Measurements from ENCODE around the gene CAB39.

The CAB39 gene

DNA sequence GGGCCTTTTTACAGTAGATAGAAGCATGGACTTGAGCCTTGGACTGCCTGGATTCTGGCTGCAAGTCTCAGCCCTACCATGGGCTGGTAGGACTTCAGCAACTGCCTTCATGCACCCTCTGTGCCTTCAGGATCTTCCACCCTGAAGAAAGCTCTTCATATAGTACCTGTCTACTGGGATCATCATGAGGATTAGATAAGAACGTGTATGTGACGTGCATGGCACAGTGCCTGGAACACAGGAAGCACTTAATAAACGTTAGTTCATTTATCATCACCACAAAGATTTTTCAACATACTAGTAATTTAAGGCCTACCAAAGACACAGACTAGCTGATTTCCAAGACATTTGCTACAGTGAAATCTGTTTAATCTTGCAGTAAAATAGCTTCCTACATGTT, 98.9 kb downstream of the CAB39 start:
- in situ Hi-C loops (cut with HindIII; ENCODE audit: low sequenced_read_pairs): no loop called here

DNA sequence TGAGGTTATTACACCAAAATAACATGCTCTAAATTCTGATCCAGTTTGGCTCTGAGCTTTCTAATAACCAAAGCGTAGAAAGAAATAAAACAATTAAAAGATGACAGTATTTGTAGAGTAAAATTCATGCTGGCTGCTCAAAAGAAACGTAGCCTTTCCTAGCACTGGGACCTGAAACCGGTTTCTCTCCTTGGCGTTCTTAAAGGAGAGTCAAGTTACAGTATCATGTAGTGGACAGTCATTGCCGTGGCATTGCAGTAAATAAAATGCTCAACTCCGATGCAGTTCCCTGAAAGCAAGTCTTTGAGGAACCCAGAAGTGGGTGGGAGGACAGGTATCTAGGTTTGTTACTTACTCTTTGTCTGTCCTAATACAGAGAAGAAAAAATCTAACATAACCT, 99.4 kb downstream of the CAB39 start:
- in situ Hi-C loops (cut with HindIII; ENCODE audit: low sequenced_read_pairs): no loop called here

DNA sequence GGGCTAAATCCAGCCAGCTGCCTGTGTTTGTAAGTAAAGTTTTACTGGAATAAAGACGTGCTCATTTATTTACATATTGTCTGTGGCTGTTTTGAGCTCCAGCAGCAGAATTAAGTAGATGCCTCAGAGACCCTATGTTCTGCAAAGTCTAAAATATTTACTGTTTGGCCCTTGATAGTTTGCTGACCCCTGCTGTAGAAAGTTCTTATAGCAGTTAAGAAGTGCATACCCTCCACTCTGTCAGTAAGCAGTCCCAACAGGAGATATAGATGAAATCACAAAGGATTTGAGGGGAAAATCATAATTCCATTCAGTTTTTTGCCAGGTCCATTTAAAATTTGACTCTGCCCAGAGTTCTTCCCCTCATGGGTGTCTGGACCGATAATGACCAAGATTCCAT, 102.0 kb downstream of the CAB39 start:
- in situ Hi-C loops (cut with HindIII; ENCODE audit: low sequenced_read_pairs): no loop called here

DNA sequence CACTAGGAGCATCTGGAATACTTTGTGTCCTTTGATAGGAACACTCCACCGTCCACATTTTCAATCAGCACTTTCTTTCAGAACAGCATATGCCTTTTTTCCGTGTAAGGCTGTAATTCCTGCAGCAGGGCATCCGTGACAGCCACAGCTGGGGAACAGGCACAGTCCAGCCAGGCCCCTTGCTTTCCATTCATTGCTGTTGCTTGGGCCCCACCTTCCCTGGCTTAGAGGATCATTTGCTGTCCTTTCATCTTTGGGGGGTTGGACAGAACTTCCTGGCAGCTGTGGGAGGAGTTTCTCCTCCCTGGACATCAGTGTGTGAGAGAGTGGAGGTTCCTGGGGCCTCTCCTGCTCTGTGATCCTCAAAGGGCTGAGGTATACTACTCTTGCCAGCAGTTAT, 102.4 kb downstream of the CAB39 start:
- in situ Hi-C loops (cut with HindIII; ENCODE audit: low sequenced_read_pairs): no loop called here

DNA sequence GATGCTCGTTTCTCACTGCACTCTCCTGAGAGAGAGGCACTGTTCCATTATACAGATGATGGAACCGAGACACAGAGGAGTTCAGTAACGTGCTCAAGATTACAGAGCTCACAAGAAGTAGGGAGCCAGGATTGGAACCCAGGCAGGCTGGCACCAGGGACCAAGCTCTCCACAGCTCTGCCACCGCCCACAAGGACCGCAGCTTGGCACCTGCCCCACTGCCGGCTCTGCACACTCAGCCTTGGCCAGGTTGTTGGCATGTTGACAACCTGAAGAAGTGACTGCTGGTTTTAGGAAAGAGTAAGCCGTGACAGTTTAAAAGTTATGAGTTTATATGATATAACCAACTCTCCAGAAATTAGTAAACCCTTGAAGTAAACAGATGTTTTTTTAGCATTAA, 104.1 kb downstream of the CAB39 start:
- in situ Hi-C loops (cut with HindIII; ENCODE audit: low sequenced_read_pairs): no loop called here

DNA sequence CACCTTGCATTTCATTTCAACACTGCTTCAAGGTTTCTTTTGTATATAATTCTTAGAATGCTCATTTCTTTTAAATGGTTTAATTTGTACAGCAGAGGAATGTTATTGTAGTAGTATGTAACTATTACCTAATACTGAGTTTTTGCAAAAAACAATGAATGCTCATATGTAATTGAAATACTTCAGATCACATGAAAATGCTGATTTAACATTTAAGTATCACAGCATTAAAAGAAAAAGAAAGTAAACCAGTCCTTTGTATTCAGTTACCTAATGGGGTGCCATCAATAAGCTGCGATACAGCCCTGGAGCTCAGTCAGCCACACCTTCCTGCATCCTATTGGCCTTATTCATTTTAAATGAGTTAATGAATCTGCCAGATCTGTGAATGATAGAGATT, 106.8 kb downstream of the CAB39 start:
- in situ Hi-C loops (cut with HindIII; ENCODE audit: low sequenced_read_pairs): no loop called here

DNA sequence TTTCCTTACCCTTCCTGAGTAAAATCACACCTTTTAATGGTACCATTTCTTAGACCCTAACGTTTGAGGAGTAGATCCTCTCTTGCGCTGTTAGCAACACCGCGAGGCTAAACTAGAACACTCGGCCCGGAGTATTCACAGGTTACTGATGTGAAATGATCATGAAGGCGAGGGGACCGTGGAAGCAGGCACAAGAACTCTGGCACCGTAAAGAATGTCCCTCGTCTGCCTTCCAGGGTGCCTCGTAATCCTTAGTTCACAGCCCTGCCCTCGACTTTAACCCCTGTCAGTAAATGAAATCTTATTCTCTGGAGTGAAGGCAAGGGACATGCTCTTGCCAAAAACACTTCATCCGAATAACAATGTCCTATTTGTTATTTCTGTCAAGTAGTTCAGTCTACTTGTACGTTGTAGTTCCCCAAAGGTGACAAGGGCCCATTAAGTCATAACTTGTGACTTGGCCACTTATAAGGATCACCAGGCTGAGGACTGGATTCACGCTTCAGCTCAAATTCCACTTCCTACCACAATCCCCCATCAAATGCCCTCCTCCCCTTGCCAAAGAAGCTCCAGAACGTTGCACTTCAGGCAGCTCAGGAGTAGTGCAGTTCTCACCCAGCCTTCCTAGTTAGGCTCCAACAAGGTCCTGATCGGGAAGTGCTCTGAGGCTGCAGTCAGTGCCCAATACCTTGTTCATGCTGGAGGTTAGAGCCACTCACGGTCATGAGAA, 108.8 kb downstream of the CAB39 start:
- in situ Hi-C loops (cut with HindIII; ENCODE audit: low sequenced_read_pairs): no loop called here

DNA sequence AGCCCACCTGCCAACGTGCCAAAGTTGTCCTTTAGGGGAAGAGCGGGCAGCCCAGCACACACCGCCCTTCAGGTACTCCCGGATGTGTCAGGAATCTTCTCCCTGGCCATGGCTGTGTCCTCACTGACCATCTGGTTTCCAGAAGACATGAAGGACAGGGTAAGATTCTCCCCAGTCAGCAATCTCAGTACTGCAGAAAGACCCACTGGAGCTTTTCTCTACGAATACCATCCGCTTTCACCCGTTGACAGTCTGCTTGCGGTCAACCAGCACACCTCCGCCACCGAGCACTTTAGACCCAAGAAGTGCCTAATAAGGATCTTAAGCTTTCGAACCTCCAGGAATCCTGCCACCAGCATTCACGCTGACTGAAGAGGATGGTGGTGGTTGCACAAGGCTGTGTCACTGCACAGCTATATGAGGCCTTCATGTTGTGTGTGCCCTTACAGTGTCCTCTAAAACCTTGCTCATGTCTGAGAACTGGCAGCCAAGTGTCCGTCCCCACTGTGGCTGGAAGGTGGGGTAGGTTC, 109.4 kb downstream of the CAB39 start:
- in situ Hi-C loops (cut with HindIII; ENCODE audit: low sequenced_read_pairs): no loop called here

DNA sequence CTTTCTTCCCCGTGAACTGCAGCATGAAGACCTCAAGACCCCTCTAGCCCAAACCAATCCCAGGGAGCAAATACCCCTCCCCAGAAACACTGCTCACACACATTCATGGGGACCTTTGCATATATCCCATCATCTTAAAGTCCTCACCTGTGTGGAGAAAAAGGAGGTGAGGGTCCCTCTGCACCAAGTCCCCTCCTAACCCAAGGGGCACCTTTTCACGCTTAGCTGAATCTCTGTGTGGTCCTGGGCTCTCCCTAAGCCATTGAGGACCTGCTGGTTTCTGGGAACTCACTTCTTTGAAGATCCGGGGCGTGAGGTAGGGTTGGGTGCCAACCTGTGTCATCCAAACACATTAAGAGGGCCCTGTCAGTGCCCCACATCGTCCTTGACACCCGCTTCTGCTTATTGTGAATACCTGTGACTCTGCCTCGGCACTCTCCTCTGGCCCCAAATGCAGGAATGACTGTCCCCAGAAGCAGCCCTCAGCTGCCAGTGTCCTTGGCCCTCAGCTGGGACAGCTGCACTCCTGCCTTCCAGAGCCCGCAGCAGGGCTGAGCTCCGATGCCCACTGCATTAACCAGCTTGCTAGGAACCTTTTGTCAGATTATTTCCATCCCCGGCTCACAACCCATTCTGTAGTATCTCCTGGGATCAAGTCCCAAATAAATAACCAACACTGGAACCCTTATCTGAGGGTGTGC, 110.8 kb downstream of the CAB39 start:
- in situ Hi-C loops (cut with HindIII; ENCODE audit: low sequenced_read_pairs): no loop called here

DNA sequence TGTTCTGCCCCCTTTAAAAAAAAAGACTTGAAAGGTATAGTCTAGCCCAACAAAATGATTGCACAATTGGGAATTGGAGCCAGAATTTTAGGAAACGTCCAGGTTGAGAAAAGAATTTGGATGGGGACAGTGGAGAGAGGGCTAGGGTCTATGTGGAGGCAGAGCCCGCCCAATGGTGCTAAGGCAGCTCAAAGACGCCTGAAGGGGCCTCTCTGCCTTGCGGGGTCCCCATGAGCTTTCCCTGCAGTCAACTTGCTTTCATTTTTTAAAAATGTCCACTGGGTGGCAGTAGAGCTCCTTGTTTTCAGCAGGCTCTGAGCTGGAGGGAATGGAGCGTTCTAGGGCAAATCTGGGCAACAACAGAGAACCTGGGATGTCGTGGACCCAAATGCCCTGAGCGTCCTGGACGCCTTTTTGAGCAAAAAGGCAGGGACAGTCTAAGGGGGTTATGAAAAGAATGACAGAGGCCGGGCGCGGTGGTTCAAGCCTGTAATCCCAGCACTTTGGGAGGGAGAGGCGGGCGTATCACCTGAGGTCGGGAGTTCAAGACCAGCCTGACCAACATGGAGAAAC, 111.8 kb downstream of the CAB39 start:
- in situ Hi-C loops (cut with HindIII; ENCODE audit: low sequenced_read_pairs): no loop called here

DNA sequence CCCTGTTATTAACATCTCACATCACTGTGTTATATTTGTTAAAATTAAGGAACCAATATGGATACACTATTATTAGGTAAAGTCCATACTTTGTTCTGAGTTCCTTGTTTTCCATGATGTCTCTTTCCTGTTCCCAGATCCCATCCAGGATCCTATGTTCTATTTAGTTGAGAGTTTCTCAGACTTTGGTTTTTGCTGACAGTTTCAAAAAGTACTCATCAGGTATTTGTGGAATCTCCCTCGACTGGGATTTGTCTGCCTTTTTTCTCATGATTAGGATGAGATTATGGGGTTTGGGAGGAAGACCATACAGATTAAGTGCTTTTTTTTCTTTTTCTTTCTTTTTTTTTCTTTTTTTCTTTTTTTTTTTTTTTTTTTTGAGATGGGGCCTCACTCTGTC, 112.7 kb downstream of the CAB39 start:
- in situ Hi-C loops (cut with HindIII; ENCODE audit: low sequenced_read_pairs): no loop called here

DNA sequence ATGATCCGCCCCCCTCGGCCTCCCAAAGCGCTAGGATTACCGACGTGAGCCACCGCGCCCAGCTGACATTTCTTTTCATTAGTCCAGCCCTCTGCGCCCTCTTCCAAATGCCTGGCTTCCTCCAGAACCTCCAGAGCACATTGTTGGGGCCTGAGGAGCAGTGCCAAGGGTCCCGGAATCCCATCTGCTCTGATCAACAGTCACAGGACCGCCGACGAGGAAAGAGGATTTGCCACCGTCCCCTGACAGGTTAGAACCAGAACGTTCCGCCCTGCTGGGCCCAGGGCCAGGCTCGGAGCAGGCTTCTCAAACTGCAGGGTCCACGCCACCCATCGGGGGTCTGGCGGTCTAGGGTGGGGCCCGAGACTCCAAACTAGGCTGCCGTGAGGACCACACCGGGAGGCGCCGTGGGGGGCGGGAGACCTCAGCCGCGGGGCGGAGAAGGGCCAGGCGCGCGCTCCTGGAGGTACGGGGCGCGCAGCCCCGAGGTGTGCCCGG, 115.2 kb downstream of the CAB39 start:
- in situ Hi-C loops (cut with HindIII; ENCODE audit: low sequenced_read_pairs): no loop called here

DNA sequence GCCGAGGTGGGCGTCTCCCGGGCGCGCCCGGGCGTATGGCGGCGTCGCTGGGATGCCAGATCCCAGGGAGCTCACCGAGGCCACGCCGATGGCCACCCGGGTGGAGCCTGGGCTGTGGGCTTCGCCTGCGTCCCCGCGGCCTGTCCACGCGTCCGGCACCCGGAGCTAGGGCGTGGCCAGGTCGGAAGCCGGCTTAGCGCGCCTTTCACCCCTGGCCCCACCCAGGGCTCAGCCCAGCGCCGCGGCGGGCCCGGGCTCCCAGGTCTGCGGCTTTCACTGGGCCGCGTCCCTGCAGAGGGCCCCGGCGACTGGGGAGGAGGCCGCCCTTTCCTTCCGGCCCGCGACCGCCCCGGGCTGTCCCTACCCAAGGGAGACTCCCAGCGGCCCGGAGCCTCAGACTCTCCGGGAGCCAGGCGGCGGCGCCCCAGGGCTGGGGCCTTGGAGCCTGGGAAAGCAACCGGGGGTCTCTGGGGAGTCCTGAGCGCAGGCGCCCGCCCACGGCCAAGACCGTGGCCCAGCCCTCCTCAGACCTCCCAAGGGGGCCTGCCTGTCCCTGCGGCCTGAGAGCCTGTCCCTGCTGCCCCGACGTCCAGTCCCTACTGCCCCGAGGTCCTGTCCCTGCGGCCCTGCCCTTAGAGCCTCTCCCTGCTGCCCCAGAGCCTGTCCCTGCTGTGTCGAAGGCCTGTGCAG, 115.8 kb downstream of the CAB39 start:
- in situ Hi-C loops (cut with HindIII; ENCODE audit: low sequenced_read_pairs): no loop called here

DNA sequence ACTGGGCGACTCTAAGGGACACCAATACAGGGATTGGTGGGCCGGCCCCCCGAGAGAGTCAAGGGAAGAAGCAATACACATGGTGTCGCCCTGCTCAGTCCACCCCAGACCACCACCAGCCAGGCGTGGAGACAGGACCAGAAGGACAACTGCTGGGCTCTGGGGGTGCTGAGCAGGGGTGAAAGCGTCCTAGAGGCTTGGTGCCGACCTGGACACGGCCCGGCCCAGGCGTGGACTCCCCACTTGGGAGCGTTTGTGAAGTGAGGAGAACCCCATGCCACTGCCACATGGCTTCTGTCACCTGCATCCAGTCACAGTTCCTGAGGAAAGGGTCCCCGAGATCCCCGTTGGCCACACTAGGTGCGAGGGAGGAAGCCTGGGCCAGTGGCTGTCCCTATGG, 116.7 kb downstream of the CAB39 start:
- in situ Hi-C loops (cut with HindIII; ENCODE audit: low sequenced_read_pairs): no loop called here

DNA sequence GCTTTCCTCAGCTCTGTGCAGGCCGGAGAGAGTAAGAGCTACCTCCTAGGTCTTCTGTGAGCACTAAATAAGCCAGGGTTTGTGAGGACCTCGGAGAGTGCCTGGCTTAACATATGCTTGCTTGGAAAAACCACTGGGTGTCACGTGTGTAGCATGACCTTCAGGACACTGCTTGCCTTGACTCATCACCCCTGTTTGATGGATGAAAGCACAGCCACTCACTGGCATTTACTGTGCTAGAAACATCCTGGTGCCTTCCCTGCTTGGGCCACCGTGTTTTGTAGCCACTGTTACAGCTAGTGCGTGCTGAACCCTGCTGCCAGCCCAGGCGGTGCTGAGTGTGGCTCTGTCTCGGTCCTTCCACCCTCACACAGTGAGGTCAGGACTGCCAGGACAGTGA, 117.3 kb downstream of the CAB39 start:
- in situ Hi-C loops (cut with HindIII; ENCODE audit: low sequenced_read_pairs): no loop called here

DNA sequence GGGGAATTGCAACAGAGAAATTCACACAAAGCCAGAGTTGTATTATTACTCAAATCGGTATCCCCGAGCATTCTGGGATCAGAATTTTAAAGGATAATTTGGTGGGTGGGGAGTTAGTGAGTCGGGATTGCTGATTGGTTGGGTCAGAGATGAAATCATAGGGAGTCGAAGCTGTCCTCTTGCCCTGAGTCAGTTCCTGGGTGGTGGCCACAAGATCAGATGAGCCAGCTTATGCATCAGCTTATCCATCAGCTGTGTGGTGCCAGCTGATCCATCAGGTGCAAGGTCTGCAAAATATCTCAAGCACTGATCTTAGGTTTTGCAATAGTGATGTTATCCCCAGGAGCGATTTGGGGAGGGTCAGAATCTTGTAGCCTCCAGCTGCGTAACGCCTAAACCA, 117.8 kb downstream of the CAB39 start:
- in situ Hi-C loops (cut with HindIII; ENCODE audit: low sequenced_read_pairs): no loop called here

DNA sequence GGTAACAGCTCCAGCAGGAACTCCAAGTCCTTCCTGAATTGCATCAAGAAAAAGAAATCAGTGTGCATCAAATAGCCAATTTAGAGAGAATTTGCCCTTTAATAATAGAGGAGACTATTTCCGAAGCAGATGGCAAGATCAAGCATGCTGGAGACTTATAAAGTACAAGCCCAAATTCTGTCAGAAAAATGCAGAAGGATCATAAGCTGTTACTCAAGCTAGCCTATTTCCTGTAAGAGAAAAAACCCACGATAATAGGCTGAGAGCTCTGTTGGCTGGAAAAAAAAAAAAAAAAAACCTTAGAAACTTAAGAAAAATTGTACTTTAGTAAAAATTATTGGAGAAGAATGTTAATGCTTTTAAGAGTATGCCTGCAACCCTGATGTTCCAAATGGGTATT, 127.7 kb downstream of the CAB39 start:
- in situ Hi-C loops (cut with HindIII; ENCODE audit: low sequenced_read_pairs): no loop called here

DNA sequence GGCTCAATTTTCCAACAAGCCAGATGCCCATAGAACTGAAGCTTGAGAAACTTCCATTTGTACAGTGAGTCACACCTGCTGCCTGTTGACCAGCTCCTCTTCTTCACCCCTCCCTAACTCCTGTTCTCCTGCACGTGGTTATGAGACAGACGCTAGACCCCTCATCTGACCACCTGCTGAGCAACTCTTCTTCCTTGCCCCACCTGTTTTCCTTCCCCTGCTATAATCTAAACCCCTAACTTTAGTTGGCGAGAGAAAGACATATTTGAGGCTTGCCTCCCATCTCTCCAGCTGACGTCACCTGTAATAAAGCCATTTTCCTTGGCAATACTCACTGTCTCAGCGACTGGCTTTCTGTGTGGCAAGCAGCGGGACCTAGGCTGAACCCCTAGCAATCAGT, 129.8 kb downstream of the CAB39 start:
- in situ Hi-C loops (cut with HindIII; ENCODE audit: low sequenced_read_pairs): no loop called here

DNA sequence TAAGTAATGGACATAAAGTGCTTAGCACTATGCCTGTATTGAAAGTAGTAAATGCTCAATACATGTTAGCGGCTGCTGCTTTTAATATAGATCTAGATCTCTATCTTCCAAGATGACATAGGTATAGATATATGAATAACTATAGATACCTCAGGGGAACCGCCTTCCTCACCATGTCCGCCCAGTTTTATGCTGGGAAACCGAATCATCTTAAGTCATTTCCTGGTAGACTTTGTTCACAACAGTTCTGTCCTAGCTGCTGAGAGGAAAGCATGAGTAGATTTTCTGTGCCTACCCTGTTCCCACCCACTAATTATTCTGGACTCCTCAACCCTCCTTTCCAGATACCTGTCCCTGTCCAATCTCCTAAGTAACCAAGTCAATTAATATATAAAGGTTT, 130.5 kb downstream of the CAB39 start:
- in situ Hi-C loops (cut with HindIII; ENCODE audit: low sequenced_read_pairs): no loop called here

DNA sequence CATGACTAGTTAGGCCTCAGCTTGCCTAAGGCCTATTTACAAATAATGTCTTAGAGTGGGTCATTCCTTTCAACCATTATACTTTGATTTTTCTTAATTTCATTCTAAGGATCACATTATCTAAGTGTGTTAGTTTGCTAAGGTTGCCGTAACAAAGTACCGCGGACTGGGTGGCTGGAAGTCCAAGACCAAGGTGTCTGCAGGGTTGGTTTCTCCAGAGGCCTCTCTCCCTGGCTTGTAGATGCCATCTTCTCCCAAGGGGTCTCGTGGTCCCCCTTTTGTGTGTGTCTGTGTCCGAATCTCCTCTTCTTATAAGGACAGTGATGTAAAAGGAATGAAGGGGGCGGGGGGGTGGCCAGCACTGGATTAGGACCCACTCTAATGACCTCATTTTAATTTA, 133.7 kb downstream of the CAB39 start:
- in situ Hi-C loops (cut with HindIII; ENCODE audit: low sequenced_read_pairs): no loop called here

DNA sequence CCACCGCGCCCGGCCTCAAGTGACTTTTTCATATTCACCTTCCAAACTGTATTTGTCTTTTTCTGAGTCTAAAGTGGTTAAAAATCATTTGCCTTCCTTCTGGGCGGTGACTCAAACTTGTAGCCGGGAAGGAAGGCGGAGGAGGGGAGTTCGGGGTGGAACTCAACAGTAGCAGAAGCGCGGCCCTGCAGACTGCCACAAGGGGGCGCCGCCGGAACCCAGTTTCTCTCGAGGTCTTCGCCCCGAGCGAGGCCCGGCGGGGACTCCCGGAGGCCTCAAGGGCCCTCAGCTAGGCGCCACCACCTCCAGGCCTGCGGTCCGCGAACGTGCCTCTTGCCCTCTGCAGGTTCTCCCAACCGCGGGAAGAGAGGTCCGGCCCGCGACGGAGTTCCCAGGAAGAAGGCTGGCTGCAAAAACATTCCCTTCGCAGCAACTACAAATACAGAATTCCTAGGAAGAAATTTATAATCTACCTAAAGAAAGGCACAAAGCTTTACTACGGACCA, 135.3 kb downstream of the CAB39 start:
- in situ Hi-C loops (cut with HindIII; ENCODE audit: low sequenced_read_pairs): no loop called here
